HG03439 (cell line): Measurements from ENCODE around the gene RNF207.

Experiments
- ATAC-seq: cut with Tn5 transposase; IDR thresholded peaks from one replicate; pipeline ENCODE4 v1.9.1; 2021; ENCODE audit warnings: mild to moderate bottlenecking, moderate library complexity; ENCODE audit not compliant: unreplicated experiment

Gene RNF207

GRCh38 chr1:6248161-6248776, 42.4 kb downstream of the RNF207 start:
- ATAC-seq, result no peak

- no peak for ATAC-seq
Observed at GRCh38 chr1:6248932-6249738, 43.2 kb downstream of the RNF207 start.

GRCh38 chr1:6249739-6250689, 44.1 kb downstream of the RNF207 start:
- ATAC-seq, result no peak

- ATAC-seq, result no peak
Observed at GRCh38 chr1:6251233-6251632, 45.3 kb downstream of the RNF207 start.

GRCh38 chr1:6251681-6252373, 45.9 kb downstream of the RNF207 start:
- no peak for ATAC-seq

GRCh38 chr1:6252374-6252710, 46.4 kb downstream of the RNF207 start:
- ATAC-seq, result no peak

- no peak for ATAC-seq
Observed at GRCh38 chr1:6253380-6253779, 47.5 kb downstream of the RNF207 start.

- ATAC-seq, result no peak
Observed at GRCh38 chr1:6254691-6255090, 48.8 kb downstream of the RNF207 start.

GRCh38 chr1:6256645-6257044, 50.7 kb downstream of the RNF207 start:
- no peak for ATAC-seq

GRCh38 chr1:6257541-6258069, 51.7 kb downstream of the RNF207 start:
- no peak for ATAC-seq

- ATAC-seq, result no peak
Observed at GRCh38 chr1:6258675-6259074, 52.8 kb downstream of the RNF207 start.

- peak; percentile 51 for ATAC-seq
Observed at GRCh38 chr1:6259491-6260362, 53.8 kb downstream of the RNF207 start.

- ATAC-seq, result no peak
Observed at GRCh38 chr1:6260433-6260934, 54.6 kb downstream of the RNF207 start.

- ATAC-seq, result no peak
Observed at GRCh38 chr1:6260961-6261614, 55.2 kb downstream of the RNF207 start, which contains the start of gene GPR153. Gene GPR153 (minus strand): TSS chr1:6261098. CDS start chr1:6254905, 6,193 bp downstream.

GRCh38 chr1:6261615-6261995, 55.7 kb downstream of the RNF207 start:
- no peak for ATAC-seq

GRCh38 chr1:6262555-6263420, 56.9 kb downstream of the RNF207 start:
- ATAC-seq, result no peak

- ATAC-seq, result no peak
Observed at GRCh38 chr1:6263716-6264115, 57.8 kb downstream of the RNF207 start.

- no peak for ATAC-seq
Observed at GRCh38 chr1:6265151-6265550, 59.2 kb downstream of the RNF207 start.
